Choroid plexus epithelial cell (primary cell): Measurements from ENCODE around the gene IGHMBP2.
A peak's percentile ranks its signal among the peaks of the same experiment; 100 is the strongest.
"Not testable (repeated sequence)": the region's sequence is repeated elsewhere in the genome, so short reads cannot be mapped to it uniquely, and the experiment has no call there.

Experiments
- DNase-seq: peaks from one replicate; pipeline ENCODE4 v3.0.0-alpha.2; 2010; ENCODE audit warnings: low read depth
- H3K4me3 ChIP-seq: 2 replicates; pipeline ENCODE4 v1.5.1; 2011; ENCODE audit warnings: low read depth, mild to moderate bottlenecking, control low read depth, low read length, moderate library complexity
- CTCF ChIP-seq: conservative IDR thresholded peaks from 2 replicates; pipeline ENCODE4 v1.5.1; 2011; ENCODE audit warnings: low read depth, mild to moderate bottlenecking, control low read depth, inconsistent platforms, low read length, moderate library complexity

Gene IGHMBP2

GRCh38 chr11:68872216-68873003 lies 31.3 kb upstream of the IGHMBP2 start:
- no peak for TF ChIP-seq CTCF
- H3K4me3 ChIP-seq = no peak overlapping the region
- peak; percentile 50 for DNase-seq

GRCh38 chr11:68878022-68878421 lies 25.7 kb upstream of the IGHMBP2 start:
- TF ChIP-seq CTCF = no peak
- DNase-seq = no peak
- no peak overlapping the region for H3K4me3 ChIP-seq

GRCh38 chr11:68880851-68881250 lies 22.8 kb upstream of the IGHMBP2 start:
- H3K4me3 ChIP-seq = no peak overlapping the region
- DNase-seq = no peak
- no peak for TF ChIP-seq CTCF

GRCh38 chr11:68881320-68881719 lies 22.4 kb upstream of the IGHMBP2 start:
- TF ChIP-seq CTCF = no peak
- DNase-seq = no peak

GRCh38 chr11:68882391-68882790 lies 21.3 kb upstream of the IGHMBP2 start:
- no peak for TF ChIP-seq CTCF
- DNase-seq = no peak
- no peak overlapping the region for H3K4me3 ChIP-seq

More at GRCh38 chr11:68881320-68881719, 22.4 kb upstream of the IGHMBP2 start:
- H3K4me3 ChIP-seq = no peak overlapping the region

- not testable (repeated sequence) for H3K4me3 ChIP-seq, DNase-seq
Observed at GRCh38 chr11:68884827-68885226, 18.9 kb upstream of the IGHMBP2 start.

- DNase-seq = peak; percentile 89
- peak; percentile 84 for TF ChIP-seq CTCF
Observed at GRCh38 chr11:68889948-68890446, 13.7 kb upstream of the IGHMBP2 start.

More at GRCh38 chr11:68889948-68890446, 13.7 kb upstream of the IGHMBP2 start:
- no peak overlapping the region for H3K4me3 ChIP-seq
